HCT116 (cell line): ENCODE measurements around the gene AGTR1.

Experiments
- CTCF ChIP-seq, 3 experiments: fragments of 200-600 bp in 1 of 3; sonication (generic) in 1 of 3; IDR thresholded peaks in 2 of 3; conservative IDR thresholded peaks in 1 of 3; 2 replicates each; pipeline ENCODE4 v1.5.1; 2012 to 2017; ENCODE audit warnings: low read depth in 2 of 3, low read length in 2 of 3, antibody characterized with exemption in 1 of 3, borderline replicate concordance in 1 of 3, control low read depth in 1 of 3, mild to moderate bottlenecking in 1 of 3, mixed read lengths in 1 of 3, mixed run types in 1 of 3, moderate library complexity in 1 of 3; ENCODE audit not compliant: insufficient read depth in 1 of 3
- EZH2 ChIP-seq: fragments of 200-600 bp; sonication (generic); IDR thresholded peaks from 2 replicates; pipeline ENCODE4 v1.6.1; 2017; ENCODE audit warnings: antibody characterized with exemption, mixed run types
- JUND ChIP-seq: IDR thresholded peaks from 2 replicates; pipeline ENCODE4 v1.6.1; 2012
- POLR2A ChIP-seq: IDR thresholded peaks from 2 replicates; pipeline ENCODE4 v1.7.0; 2011; ENCODE audit warnings: borderline replicate concordance; ENCODE audit not compliant: insufficient read depth, insufficient read length; ENCODE audit errors: extremely low read depth
- POLR2AphosphoS5 ChIP-seq: IDR thresholded peaks from 2 replicates; pipeline ENCODE4 v1.6.1; 2011; ENCODE audit warnings: mild to moderate bottlenecking, low read depth, low read length, moderate library complexity
- RAD21 ChIP-seq: IDR thresholded peaks from 2 replicates; pipeline ENCODE4 v1.6.1; 2012; ENCODE audit warnings: low read depth, mild to moderate bottlenecking
- REST ChIP-seq: IDR thresholded peaks from 2 replicates; pipeline ENCODE4 v1.6.1; 2012; ENCODE audit warnings: low read depth
- SIN3A ChIP-seq: IDR thresholded peaks from 2 replicates; pipeline ENCODE4 v1.6.1; 2012; ENCODE audit warnings: low read depth
- SP1 ChIP-seq: IDR thresholded peaks from 2 replicates; pipeline ENCODE4 v1.6.1; 2012; ENCODE audit warnings: low read depth
- TCF7L2 ChIP-seq: IDR thresholded peaks from 2 replicates; pipeline ENCODE4 v1.7.0; 2011; ENCODE audit warnings: borderline replicate concordance, inconsistent platforms; ENCODE audit not compliant: insufficient read depth, insufficient read length; ENCODE audit errors: extremely low read depth
- YY1 ChIP-seq: IDR thresholded peaks from 2 replicates; pipeline ENCODE4 v1.6.1; 2011; ENCODE audit warnings: low read length, low read depth, moderate library complexity, mild to moderate bottlenecking; ENCODE audit not compliant: insufficient replicate concordance; ENCODE audit errors: extremely low read depth
- ZNF274 ChIP-seq: fragments of 200-500 bp; sonication (Bioruptor generic); IDR thresholded peaks from 2 replicates; pipeline ENCODE4 v1.6.1; 2014; ENCODE audit warnings: mild to moderate bottlenecking, low read depth, low read length, inconsistent platforms

DNA sequence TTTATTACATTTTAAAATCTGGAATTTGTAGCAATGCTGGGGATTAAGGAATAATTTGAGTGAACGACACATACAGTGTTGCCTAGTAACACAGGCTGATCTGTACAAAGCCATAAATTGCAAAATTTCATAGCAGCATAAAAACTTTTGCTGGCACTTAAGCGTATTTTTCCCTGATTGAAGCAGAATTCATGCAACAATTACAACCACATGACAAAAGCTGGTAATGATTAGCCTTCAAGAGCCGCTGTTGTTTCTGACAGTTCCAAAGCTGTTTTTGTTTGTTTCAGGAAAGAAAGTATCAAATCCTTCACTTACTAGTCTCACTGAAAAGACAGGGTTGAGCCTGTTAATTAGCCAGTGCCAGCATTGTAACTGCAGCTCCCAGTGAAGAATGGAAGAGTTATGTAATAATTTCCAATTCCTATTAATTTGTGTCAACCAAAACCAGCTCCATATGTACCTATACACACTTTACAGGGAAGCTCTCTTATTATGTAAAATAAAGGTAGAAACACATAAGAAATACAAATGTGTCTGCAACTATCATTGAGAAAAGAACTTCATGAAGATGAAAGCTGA lies 60.7 kb downstream of the AGTR1 start:
- no peak for TF ChIP-seq CTCF (IDR thresholded peaks at IDR 0.05 in 2 of 3, conservative IDR thresholded peaks at IDR 0.05 in 1 of 3; ENCODE audit: borderline replicate concordance in 1 of 3, insufficient read depth in 1 of 3, low read depth in 2 of 3, low read length in 2 of 3)
- TF ChIP-seq YY1, result no peak
- TF ChIP-seq RAD21, result no peak
- no peak for TF ChIP-seq REST
- no peak for TF ChIP-seq POLR2A
- TF ChIP-seq JUND, result no peak
- TF ChIP-seq ZNF274, result no peak
- TF ChIP-seq SIN3A, result no peak
- TF ChIP-seq EZH2, result no peak
- TF ChIP-seq TCF7L2, result no peak
- no peak for TF ChIP-seq SP1
- TF ChIP-seq POLR2AphosphoS5, result no peak
